Caco-2 (cell line): ENCODE results near the gene LRRC4C. TPM values are rescaled to one million over a fixed set of nuclear protein-coding genes. Genes with fewer than 3 reads are reported as not detected.
A peak's percentile ranks its signal among the peaks of the same experiment; 100 is the strongest.

Source experiments
- BruUV-seq: library from RNA; stranded (reverse); fragments of 400-500 nt; replicated peaks from 2 replicates; lab custom pipeline; 2021; lab: Mats Ljungman, UMichigan
- CTCF ChIA-PET: fragments of 300-600 bp; sonication (Branson Sonifier 250); formaldehyde crosslinking; loops from one replicate; lab custom pipeline; 2022; ENCODE audit warnings: antibody characterized with exemption; lab: Charles Lee
- POLR2A ChIA-PET: fragments of 300-600 bp; sonication (Branson Sonifier 250); formaldehyde crosslinking; loops from one replicate; lab custom pipeline; 2022; ENCODE audit warnings: antibody characterized with exemption; lab: Charles Lee
- DNase-seq, 2 experiments: peaks; one replicate each; pipeline versions ENCODE4 v3.0.0 to v3.0.0-alpha.2; 2020 to 2022
- H3K27me3 ChIP-seq: replicated peaks from 2 replicates; pipeline ENCODE4 v1.6.0; 2011; ENCODE audit warnings: low read length; ENCODE audit not compliant: control insufficient read depth, insufficient read depth
- H3K36me3 ChIP-seq: 2 replicates; pipeline ENCODE4 v1.5.1; 2011; ENCODE audit warnings: low read length; ENCODE audit not compliant: control insufficient read depth, insufficient read depth
- H3K4me1 ChIP-seq: fragments of 250-450 bp; sonication (Bioruptor Pico); 2 replicates; pipeline ENCODE4 v1.5.1; 2020; ENCODE audit warnings: mild to moderate bottlenecking
- H3K4me3 ChIP-seq: 2 replicates; pipeline ENCODE4 v1.5.1; 2011; ENCODE audit warnings: low read depth, mild to moderate bottlenecking, control low read depth, low read length
- H3K9me3 ChIP-seq: fragments of 250-450 bp; sonication (Bioruptor Pico); 2 replicates; pipeline ENCODE4 v1.5.1; 2020; ENCODE audit warnings: mild to moderate bottlenecking, moderate library complexity
- H3K27ac Mint-ChIP-seq: one replicate; pipeline ENCODE4 v1.8.0; 2022; ENCODE audit warnings: mixed read lengths; ENCODE audit not compliant: unreplicated experiment
- H3K27me3 Mint-ChIP-seq: one replicate; pipeline ENCODE4 v1.8.0; 2022; ENCODE audit warnings: mixed read lengths; ENCODE audit not compliant: insufficient read depth, unreplicated experiment
- H3K36me3 Mint-ChIP-seq: one replicate; pipeline ENCODE4 v1.8.0; 2022; ENCODE audit warnings: mild to moderate bottlenecking, mixed read lengths; ENCODE audit not compliant: insufficient read depth, unreplicated experiment
- H3K4me1 Mint-ChIP-seq: one replicate; pipeline ENCODE4 v1.8.0; 2022; ENCODE audit warnings: low read depth, mixed read lengths; ENCODE audit not compliant: unreplicated experiment
- H3K4me3 Mint-ChIP-seq: one replicate; pipeline ENCODE4 v1.8.0; 2022; ENCODE audit warnings: mild to moderate bottlenecking, moderate library complexity, mixed read lengths; ENCODE audit not compliant: unreplicated experiment
- H3K9me3 Mint-ChIP-seq: one replicate; pipeline ENCODE4 v1.8.0; 2022; ENCODE audit warnings: mixed read lengths; ENCODE audit not compliant: unreplicated experiment
- CTCF ChIP-seq, 2 experiments: fragments of 200-600 bp in 1 of 2; IDR thresholded peaks; 1 replicate in 1 of 2; 2 replicates in 1 of 2; pipeline versions ENCODE4 v1.5.1 to v1.8.0; 2011 to 2022; ENCODE audit warnings: antibody characterized with exemption in 1 of 2, control low read depth in 1 of 2, inconsistent platforms in 1 of 2, low read depth in 1 of 2, low read length in 1 of 2, mild to moderate bottlenecking in 1 of 2, moderate library complexity in 1 of 2; ENCODE audit not compliant: insufficient read depth in 1 of 2, severe bottlenecking in 1 of 2, unreplicated experiment in 1 of 2
- intact Hi-C: fragments of 100-400 bp; cut with micrococcal nuclease; formaldehyde crosslinking; loops from one replicate; pipeline ENCODE4 v1.10.0; 2022; ENCODE audit not compliant: unreplicated experiment
- total RNA-seq: library from RNA; stranded (reverse); gene quantifications from 2 replicates; pipeline ENCODE4 v1.2.3, GENCODE V29; 2022

Gene LRRC4C
- total RNA-seq, 1 experiment from 2014 or later = not detected

GRCh38 chr11:41461057-41461681 is 1.7 kb upstream of the LRRC4C start:
- Histone ChIP-seq H3K9me3 (no peaks in the 10 kb centered on the region), H3K4me3 (no peak overlapping the region), H3K36me3 (no peaks in the 10 kb centered on the region), H3K4me1 (no peaks in the 10 kb centered on the region), H3K27me3 (no peaks in the 10 kb centered on the region)
- peak; percentile 62 to 81 for TF ChIP-seq CTCF (IDR thresholded peaks at IDR 0.05; ENCODE audit: insufficient read depth in 1 of 2, low read depth in 1 of 2, low read length in 1 of 2, severe bottlenecking in 1 of 2, unreplicated experiment in 1 of 2)
- no peak overlapping the region for H3K27ac Mint-ChIP-seq
- no peaks in the 10 kb centered on the region for H3K36me3 Mint-ChIP-seq
- BruUV-seq = no TSS peak
- H3K4me3 Mint-ChIP-seq = no peak overlapping the region
- peaks cover 5% of the 10 kb centered on the region for H3K27me3 Mint-ChIP-seq
- intact Hi-C loops = loop anchor here (1.0 kb wide), 3 partner anchors 151 to 1822 kb away; no protein-coding TSS in a partner anchor
- ChIA-PET POLR2A (no interaction called here), CTCF (interaction anchor here (0.5 to 2.0 kb wide), 3 partner anchors 188 to 1063 kb away, joined by 3 to 8 read pairs (median 3); no protein-coding TSS in a partner anchor)
- no peaks in the 10 kb centered on the region for H3K4me1 Mint-ChIP-seq
- DNase-seq = peak in 1 of 2 experiments; percentile 28
- no peaks in the 10 kb centered on the region for H3K9me3 Mint-ChIP-seq

GRCh38 chr11:41458641-41459040 is 811 bp downstream of the LRRC4C start:
- H3K27ac Mint-ChIP-seq = no peak overlapping the region
- H3K36me3 Mint-ChIP-seq = no peaks in the 10 kb centered on the region
- H3K9me3 Mint-ChIP-seq = no peaks in the 10 kb centered on the region
- H3K4me3 Mint-ChIP-seq = no peak overlapping the region
- no peaks in the 10 kb centered on the region for H3K27me3 ChIP-seq
- ChIA-PET CTCF (no interaction called here), POLR2A (no interaction called here)
- no peaks in the 10 kb centered on the region for H3K4me1 Mint-ChIP-seq
- no peaks in the 10 kb centered on the region for H3K9me3 ChIP-seq
- no peaks in the 10 kb centered on the region for H3K4me1 ChIP-seq
- H3K4me3 ChIP-seq = no peak overlapping the region
- no peak for TF ChIP-seq CTCF (IDR thresholded peaks at IDR 0.05; ENCODE audit: insufficient read depth in 1 of 2, low read depth in 1 of 2, low read length in 1 of 2, severe bottlenecking in 1 of 2, unreplicated experiment in 1 of 2)
- no peaks in the 10 kb centered on the region for H3K36me3 ChIP-seq
- BruUV-seq = no TSS peak
- no peak for DNase-seq
- intact Hi-C loops = no loop called here
- peaks cover 5% of the 10 kb centered on the region for H3K27me3 Mint-ChIP-seq

- Mint-ChIP-seq H3K9me3 (no peaks in the 10 kb centered on the region), H3K36me3 (no peaks in the 10 kb centered on the region), H3K4me1 (no peaks in the 10 kb centered on the region), H3K4me3 (no peak overlapping the region), H3K27me3 (peaks cover 5% of the 10 kb centered on the region), H3K27ac (no peak overlapping the region)
- H3K9me3 ChIP-seq = no peaks in the 10 kb centered on the region
- no peak for TF ChIP-seq CTCF (IDR thresholded peaks at IDR 0.05; ENCODE audit: insufficient read depth in 1 of 2, low read depth in 1 of 2, low read length in 1 of 2, severe bottlenecking in 1 of 2, unreplicated experiment in 1 of 2)
- no TSS peak for BruUV-seq
- CTCF ChIA-PET = no interaction called here
- no peak for DNase-seq
- no peaks in the 10 kb centered on the region for H3K4me1 ChIP-seq
- H3K4me3 ChIP-seq = no peak overlapping the region
- POLR2A ChIA-PET = no interaction called here
- no peaks in the 10 kb centered on the region for H3K36me3 ChIP-seq
- no peaks in the 10 kb centered on the region for H3K27me3 ChIP-seq
- intact Hi-C loops = no loop called here
Observed at GRCh38 chr11:41458154-41458553, 1.3 kb downstream of the LRRC4C start.
